A673 (cell line): ENCODE results near the gene CCDC201. TPM values are rescaled to one million over a fixed set of nuclear protein-coding genes. Genes with fewer than 3 reads are reported as not detected.
"Not testable (repeated sequence)": the region's sequence is repeated elsewhere in the genome, so short reads cannot be mapped to it uniquely, and the experiment has no call there.

ENCODE experiments used
- BruUV-seq: library from RNA; stranded (reverse); fragments of 400-500 nt; replicated peaks from 2 replicates; lab custom pipeline; 2021; lab: Mats Ljungman, UMichigan
- CTCF ChIA-PET: fragments of 300-600 bp; sonication (Branson Sonifier 250); formaldehyde crosslinking; loops from one replicate; lab custom pipeline; 2022; ENCODE audit warnings: antibody characterized with exemption; lab: Charles Lee
- POLR2A ChIA-PET: fragments of 300-600 bp; sonication (Branson Sonifier 250); formaldehyde crosslinking; loops from one replicate; lab custom pipeline; 2022; ENCODE audit warnings: antibody characterized with exemption; ENCODE audit not compliant: low non-redundant PET; lab: Charles Lee
- DNase-seq: peaks from one replicate; pipeline ENCODE4 v3.0.0-alpha.2; 2015; ENCODE audit warnings: low spot score
- H3K27ac ChIP-seq: fragments of 200-600 bp; sonication (generic); 2 replicates; pipeline ENCODE4 v1.5.1; 2016; ENCODE audit warnings: mixed run types, low read depth, mild to moderate bottlenecking, mixed read lengths, antibody characterized with exemption, low read length; ENCODE audit not compliant: poor library complexity, severe bottlenecking
- H3K27me3 ChIP-seq: fragments of 200-600 bp; sonication (generic); replicated peaks from 2 replicates; pipeline ENCODE4 v1.6.1; 2017; ENCODE audit warnings: mixed run types, low read depth, mild to moderate bottlenecking, mixed read lengths, antibody characterized with exemption, low read length; ENCODE audit not compliant: insufficient read depth, poor library complexity
- H3K36me3 ChIP-seq: fragments of 200-600 bp; sonication (generic); 2 replicates; pipeline ENCODE4 v1.6.1; 2016; ENCODE audit warnings: mixed run types, mild to moderate bottlenecking, mixed read lengths, antibody characterized with exemption, low read length; ENCODE audit not compliant: insufficient read depth, poor library complexity, severe bottlenecking
- H3K4me1 ChIP-seq: fragments of 200-600 bp; sonication (generic); 2 replicates; pipeline ENCODE4 v1.6.1; 2017; ENCODE audit warnings: mixed run types, mild to moderate bottlenecking, mixed read lengths, antibody characterized with exemption, low read length; ENCODE audit not compliant: insufficient read depth, poor library complexity, severe bottlenecking
- H3K4me3 ChIP-seq: fragments of 200-600 bp; sonication (generic); 2 replicates; pipeline ENCODE4 v1.5.1; 2016; ENCODE audit warnings: low read depth, mixed run types, mild to moderate bottlenecking, mixed read lengths, low read length; ENCODE audit not compliant: poor library complexity, severe bottlenecking
- H3K9me3 ChIP-seq: fragments of 200-600 bp; sonication (generic); 2 replicates; pipeline ENCODE4 v1.6.1; 2016; ENCODE audit warnings: mixed run types, low read depth, mild to moderate bottlenecking, mixed read lengths, antibody characterized with exemption, low read length; ENCODE audit not compliant: poor library complexity, severe bottlenecking
- intact Hi-C: fragments of 100-400 bp; cut with micrococcal nuclease; formaldehyde crosslinking; loops from one replicate; pipeline ENCODE4 v1.10.0; 2022; ENCODE audit not compliant: unreplicated experiment
- total RNA-seq: library from RNA; stranded (reverse); gene quantifications from 2 replicates; pipeline ENCODE4 v1.2.3, GENCODE V29; 2021

The CCDC201 gene
- total RNA-seq, 1 experiment from 2014 or later, result not detected

DNA sequence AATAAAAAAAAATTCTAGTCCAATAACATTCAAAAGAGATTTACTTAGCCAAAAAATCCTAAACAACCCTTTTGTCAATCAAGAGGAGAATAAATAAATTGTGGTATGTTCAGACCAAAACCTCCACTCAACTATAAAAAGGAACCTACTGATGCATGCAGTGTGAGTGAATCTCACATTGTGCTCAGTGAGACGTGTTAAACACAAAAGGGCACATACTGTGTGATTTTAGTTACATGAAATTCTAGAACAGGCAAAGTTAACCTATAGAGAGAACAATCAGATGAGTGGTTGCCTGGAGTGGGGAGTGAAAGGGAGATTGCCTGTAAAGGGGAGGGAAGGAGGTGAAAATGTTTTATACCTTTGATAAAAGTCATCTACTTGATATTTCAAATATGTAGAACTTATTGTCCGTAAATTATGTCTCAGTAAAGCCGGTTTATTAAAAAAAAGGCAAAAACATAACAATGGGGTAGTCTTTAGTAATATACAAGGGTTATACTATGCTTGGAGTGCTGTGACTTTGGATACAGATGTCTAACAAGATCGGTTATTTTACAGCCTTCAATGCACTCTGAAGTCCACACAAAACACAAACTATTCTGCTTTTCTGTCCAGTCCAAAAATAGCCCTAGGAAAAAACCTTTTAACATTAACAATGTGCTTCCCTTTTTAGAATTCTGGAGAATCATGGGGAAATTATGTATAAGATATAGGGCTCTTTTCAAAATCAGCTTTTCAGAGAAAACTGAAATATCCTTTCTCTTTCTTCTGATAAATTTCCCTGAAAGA lies 30.8 kb downstream of the CCDC201 start:
- BruUV-seq, H3K9me3 ChIP-seq, DNase-seq, H3K27ac ChIP-seq, H3K36me3 ChIP-seq, H3K4me1 ChIP-seq, H3K27me3 ChIP-seq, H3K4me3 ChIP-seq, intact Hi-C loops, CTCF ChIA-PET, POLR2A ChIA-PET: not testable (repeated sequence)

GRCh38 chr7:45838852-45839251 lies 34.0 kb downstream of the CCDC201 start:
- H3K36me3 ChIP-seq, H3K9me3 ChIP-seq, H3K27me3 ChIP-seq, CTCF ChIA-PET, H3K4me3 ChIP-seq, H3K4me1 ChIP-seq, BruUV-seq, DNase-seq, intact Hi-C loops, POLR2A ChIA-PET, H3K27ac ChIP-seq: not testable (repeated sequence)

DNA sequence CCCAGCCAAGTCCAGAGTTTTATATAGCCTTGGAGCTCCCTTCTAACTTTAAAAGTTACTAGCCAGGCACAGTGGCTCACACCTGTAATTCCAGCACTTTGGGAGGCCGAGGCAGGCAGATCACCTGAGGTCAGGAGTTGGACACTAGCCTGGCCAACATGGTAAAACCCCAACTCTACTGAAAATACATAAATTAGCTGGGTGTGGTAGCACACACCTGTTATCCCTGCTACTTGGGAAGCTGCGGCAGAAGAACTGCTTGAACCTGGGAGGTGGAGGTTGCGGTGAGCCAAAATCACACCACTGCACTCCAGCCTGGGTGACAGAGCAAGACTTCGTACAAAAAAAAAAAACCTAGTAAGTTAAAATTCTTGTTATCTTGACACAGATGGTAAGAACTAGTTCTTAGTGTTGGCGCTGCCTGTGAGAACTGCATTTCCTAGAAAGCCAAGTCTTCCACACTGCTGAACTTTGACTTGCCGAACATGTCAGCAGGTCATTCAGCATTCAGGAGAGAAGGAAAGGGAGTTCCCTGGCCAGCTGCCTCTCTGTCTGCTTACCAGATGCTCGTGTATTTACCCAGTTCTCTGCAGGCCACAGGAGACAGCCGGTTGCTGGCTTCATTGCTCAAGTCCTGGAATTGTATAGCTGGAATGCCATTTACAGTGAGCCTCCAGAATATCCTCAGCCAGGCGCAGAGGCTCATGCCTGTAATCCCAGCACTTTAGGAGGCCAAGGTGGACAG lies 40.3 kb downstream of the CCDC201 start:
- H3K4me1 ChIP-seq, H3K4me3 ChIP-seq, H3K9me3 ChIP-seq, DNase-seq, H3K36me3 ChIP-seq, H3K27ac ChIP-seq, BruUV-seq, CTCF ChIA-PET, POLR2A ChIA-PET, H3K27me3 ChIP-seq, intact Hi-C loops: not testable (repeated sequence)

- H3K27ac ChIP-seq, intact Hi-C loops, H3K4me3 ChIP-seq, H3K27me3 ChIP-seq, H3K36me3 ChIP-seq, BruUV-seq, DNase-seq, H3K4me1 ChIP-seq, POLR2A ChIA-PET, CTCF ChIA-PET, H3K9me3 ChIP-seq: not testable (repeated sequence)
Measured at GRCh38 chr7:45829846-45830245, 43.0 kb downstream of the CCDC201 start.

- H3K4me1 ChIP-seq, H3K36me3 ChIP-seq, H3K4me3 ChIP-seq, CTCF ChIA-PET, H3K27me3 ChIP-seq, intact Hi-C loops, BruUV-seq, DNase-seq, H3K27ac ChIP-seq, H3K9me3 ChIP-seq, POLR2A ChIA-PET: not testable (repeated sequence)
Measured at GRCh38 chr7:45827731-45828130, 45.2 kb downstream of the CCDC201 start.

- H3K27me3 ChIP-seq, intact Hi-C loops, H3K9me3 ChIP-seq, H3K4me3 ChIP-seq, CTCF ChIA-PET, H3K4me1 ChIP-seq, POLR2A ChIA-PET, BruUV-seq, H3K36me3 ChIP-seq, H3K27ac ChIP-seq, DNase-seq: not testable (repeated sequence)
Measured at GRCh38 chr7:45826550-45826949, 46.3 kb downstream of the CCDC201 start.

GRCh38 chr7:45818763-45819162 lies 54.1 kb downstream of the CCDC201 start:
- intact Hi-C loops, POLR2A ChIA-PET, CTCF ChIA-PET, H3K27me3 ChIP-seq, H3K27ac ChIP-seq, H3K9me3 ChIP-seq, BruUV-seq, H3K4me3 ChIP-seq, H3K36me3 ChIP-seq, H3K4me1 ChIP-seq, DNase-seq: not testable (repeated sequence)
